Neural crest cell (in vitro differentiated cells): ENCODE data around the gene FER. TPM values are rescaled to one million over a fixed set of nuclear protein-coding genes. Genes with fewer than 3 reads are reported as not detected.

Source experiments
- DNase-seq: peaks from one replicate; pipeline ENCODE4 v3.0.0; 2021; ENCODE audit warnings: low read depth, mixed read lengths, low spot score
- H3K27ac Mint-ChIP-seq: one replicate; pipeline ENCODE4 v1.8.0; 2021; ENCODE audit warnings: mild to moderate bottlenecking, mixed read lengths; ENCODE audit not compliant: unreplicated experiment
- H3K27me3 Mint-ChIP-seq: 2 replicates; pipeline ENCODE4 v1.8.0; 2021; ENCODE audit warnings: low read depth, mild to moderate bottlenecking, mixed read lengths
- H3K36me3 Mint-ChIP-seq: 2 replicates; pipeline ENCODE4 v1.8.0; 2021; ENCODE audit warnings: low read depth, mild to moderate bottlenecking, mixed read lengths
- H3K4me1 Mint-ChIP-seq: 2 replicates; pipeline ENCODE4 v1.8.0; 2021; ENCODE audit warnings: mixed read lengths
- H3K4me3 Mint-ChIP-seq: one replicate; pipeline ENCODE4 v1.8.0; 2021; ENCODE audit warnings: mild to moderate bottlenecking, mixed read lengths
- H3K9me3 Mint-ChIP-seq: 2 replicates; pipeline ENCODE4 v1.8.0; 2021; ENCODE audit warnings: mixed read lengths
- total RNA-seq: library from RNA; stranded (reverse); gene quantifications from 2 replicates; pipeline ENCODE4 v1.2.1, GENCODE V29; 2021
- TF ChIP-seq, protein P1 (sequence below): fragments of 200-600 bp; sonication (generic); conservative IDR thresholded peaks from 2 replicates; pipeline ENCODE4 v1.5.0; 2021; ENCODE audit warnings: antibody characterized with exemption, mild to moderate bottlenecking

Gene FER
- total RNA-seq, 1 donor from 2014 or later = 25.4 TPM

GRCh38 chr5:109146591-109146990, 398.9 kb downstream of the FER start:
- Mint-ChIP-seq H3K36me3 (no peaks in the 10 kb centered on the region), H3K4me1 (peaks cover 5% of the 10 kb centered on the region), H3K27ac (no peak overlapping the region), H3K9me3 (no peaks in the 10 kb centered on the region), H3K4me3 (no peak overlapping the region), H3K27me3 (no peaks in the 10 kb centered on the region)
- no peak for DNase-seq
- TF ChIP-seq, protein P1, sequence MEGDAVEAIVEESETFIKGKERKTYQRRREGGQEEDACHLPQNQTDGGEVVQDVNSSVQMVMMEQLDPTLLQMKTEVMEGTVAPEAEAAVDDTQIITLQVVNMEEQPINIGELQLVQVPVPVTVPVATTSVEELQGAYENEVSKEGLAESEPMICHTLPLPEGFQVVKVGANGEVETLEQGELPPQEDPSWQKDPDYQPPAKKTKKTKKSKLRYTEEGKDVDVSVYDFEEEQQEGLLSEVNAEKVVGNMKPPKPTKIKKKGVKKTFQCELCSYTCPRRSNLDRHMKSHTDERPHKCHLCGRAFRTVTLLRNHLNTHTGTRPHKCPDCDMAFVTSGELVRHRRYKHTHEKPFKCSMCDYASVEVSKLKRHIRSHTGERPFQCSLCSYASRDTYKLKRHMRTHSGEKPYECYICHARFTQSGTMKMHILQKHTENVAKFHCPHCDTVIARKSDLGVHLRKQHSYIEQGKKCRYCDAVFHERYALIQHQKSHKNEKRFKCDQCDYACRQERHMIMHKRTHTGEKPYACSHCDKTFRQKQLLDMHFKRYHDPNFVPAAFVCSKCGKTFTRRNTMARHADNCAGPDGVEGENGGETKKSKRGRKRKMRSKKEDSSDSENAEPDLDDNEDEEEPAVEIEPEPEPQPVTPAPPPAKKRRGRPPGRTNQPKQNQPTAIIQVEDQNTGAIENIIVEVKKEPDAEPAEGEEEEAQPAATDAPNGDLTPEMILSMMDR = no peak

- TF ChIP-seq, protein P1 = no peak
- H3K4me3 Mint-ChIP-seq = no peak overlapping the region
- no peaks in the 10 kb centered on the region for H3K9me3 Mint-ChIP-seq
- no peaks in the 10 kb centered on the region for H3K4me1 Mint-ChIP-seq
- H3K27ac Mint-ChIP-seq = no peak overlapping the region
- no peaks in the 10 kb centered on the region for H3K27me3 Mint-ChIP-seq
- no peaks in the 10 kb centered on the region for H3K36me3 Mint-ChIP-seq
- DNase-seq = no peak
These were observed 404.9 kb downstream of the FER start for GRCh38 chr5:109152565-109152964.

DNA sequence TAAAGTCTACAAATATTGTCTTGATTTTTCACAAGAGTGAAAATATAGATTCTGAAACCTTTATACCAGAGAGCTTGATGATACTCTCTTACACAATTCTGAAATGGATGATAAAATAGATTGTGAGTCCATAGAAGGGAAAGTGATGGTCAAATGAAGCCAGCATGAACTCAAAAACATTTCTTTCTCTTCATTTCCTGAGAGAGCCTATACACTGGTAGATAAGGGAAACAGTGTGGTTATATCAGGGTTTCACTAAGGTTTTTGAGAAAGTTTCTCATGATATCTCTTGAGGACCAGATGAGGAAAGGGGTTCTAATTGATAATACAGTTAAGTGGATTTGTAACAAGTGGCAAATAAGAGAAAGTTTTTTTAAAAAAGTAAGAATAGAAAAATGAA, 407.9 kb downstream of the FER start:
- TF ChIP-seq, protein P1 = no peak
- H3K9me3 Mint-ChIP-seq = no peaks in the 10 kb centered on the region
- no peak overlapping the region for H3K27ac Mint-ChIP-seq
- no peaks in the 10 kb centered on the region for H3K4me1 Mint-ChIP-seq
- no peak overlapping the region for H3K4me3 Mint-ChIP-seq
- no peak for DNase-seq
- no peaks in the 10 kb centered on the region for H3K27me3 Mint-ChIP-seq
- no peaks in the 10 kb centered on the region for H3K36me3 Mint-ChIP-seq

DNA sequence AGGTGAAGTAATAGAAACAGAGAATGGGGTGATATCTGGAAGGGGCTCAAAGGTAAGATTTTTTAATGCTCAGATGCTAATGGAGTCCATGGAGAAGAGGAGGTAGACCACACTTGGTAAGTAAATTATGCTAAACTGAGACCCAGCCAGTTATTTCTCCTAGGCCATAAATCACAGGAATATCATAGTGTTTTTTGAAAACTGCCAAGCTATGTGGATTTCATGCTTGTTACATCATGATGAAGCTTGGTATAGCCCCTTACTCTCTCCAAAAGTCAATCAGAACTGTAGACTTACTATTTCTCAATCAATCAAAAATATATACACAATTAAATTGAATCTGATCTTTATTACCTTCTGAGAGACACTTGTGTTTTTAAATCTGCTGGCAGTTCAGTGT, 409.2 kb downstream of the FER start:
- H3K27ac Mint-ChIP-seq = no peak overlapping the region
- no peaks in the 10 kb centered on the region for H3K27me3 Mint-ChIP-seq
- TF ChIP-seq, protein P1 = no peak
- no peaks in the 10 kb centered on the region for H3K36me3 Mint-ChIP-seq
- H3K4me1 Mint-ChIP-seq = no peaks in the 10 kb centered on the region
- H3K9me3 Mint-ChIP-seq = no peaks in the 10 kb centered on the region
- no peak for DNase-seq
- no peak overlapping the region for H3K4me3 Mint-ChIP-seq

DNA sequence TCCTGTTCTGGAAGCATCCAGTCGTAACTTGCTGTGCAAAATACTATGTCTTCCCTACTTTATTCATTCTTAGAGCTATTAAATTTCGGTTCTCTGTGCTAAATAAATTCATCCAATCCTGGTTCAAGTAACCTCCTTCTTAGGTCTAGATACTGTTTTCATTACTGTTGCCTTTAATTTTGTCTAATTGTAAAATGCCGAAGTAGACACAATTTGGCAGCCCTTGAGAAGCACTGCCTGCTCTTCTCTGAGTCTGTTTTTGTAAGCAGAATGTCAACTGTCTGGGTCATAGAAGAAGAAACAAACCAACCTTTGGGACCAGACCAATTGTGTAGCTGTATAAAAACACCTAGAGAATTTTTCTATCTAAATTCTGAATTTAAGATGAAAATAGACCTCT, 412.8 kb downstream of the FER start:
- Mint-ChIP-seq H3K27me3 (no peaks in the 10 kb centered on the region), H3K4me1 (no peaks in the 10 kb centered on the region), H3K27ac (no peak overlapping the region), H3K9me3 (no peaks in the 10 kb centered on the region), H3K4me3 (no peak overlapping the region), H3K36me3 (no peaks in the 10 kb centered on the region)
- no peak for DNase-seq
- TF ChIP-seq, protein P1 = no peak
